Measurements from ENCODE around the gene ERVV-1.

ERVV-1 gene

GRCh38 chr19:53055117-53055516, 41.4 kb downstream of the ERVV-1 start:
- Histone ChIP-seq H3K9ac (ENCODE audit: low read depth, low read length, poor library complexity, severe bottlenecking) (no peak overlapping the region), H3K4me1 (ENCODE audit: insufficient read depth, low read length, poor library complexity, severe bottlenecking) (no peaks in the 10 kb centered on the region), H3K36me3 (ENCODE audit: insufficient read depth, low read length) (no peaks in the 10 kb centered on the region), H3K4me3 (ENCODE audit: low read length, poor library complexity, severe bottlenecking) (no peak overlapping the region), H3K9me2 (replicated peaks; ENCODE audit: low read depth, low read length) (no peaks in the 10 kb centered on the region), H3K4me2 (ENCODE audit: low read depth, low read length, poor library complexity, severe bottlenecking) (no peak overlapping the region), H3F3A (ENCODE audit: low read depth) (no peaks in the 10 kb centered on the region), H4K20me1 (ENCODE audit: insufficient read depth, low read length, poor library complexity, severe bottlenecking) (no peaks in the 10 kb centered on the region), H3K79me2 (ENCODE audit: insufficient read depth, low read length) (no peaks in the 10 kb centered on the region), H2AFZ (ENCODE audit: low read length) (no peak overlapping the region), H3K27me3 (ENCODE audit: insufficient read depth, low read length, poor library complexity, severe bottlenecking) (no peaks in the 10 kb centered on the region), H3K9me3 (ENCODE audit: insufficient read depth, low read depth, low read length) (no peaks in the 10 kb centered on the region)
- no peak for TF ChIP-seq EZH2phosphoT487 (IDR thresholded peaks at IDR 0.05; ENCODE audit: borderline replicate concordance)
- no peak for TF ChIP-seq CTCF (conservative IDR thresholded peaks at IDR 0.05; ENCODE audit: low read length)

- no peaks in the 10 kb centered on the region for H3K9me3 ChIP-seq (ENCODE audit: insufficient read depth, low read depth, low read length)
- H3F3A ChIP-seq (ENCODE audit: low read depth) = no peaks in the 10 kb centered on the region
- no peaks in the 10 kb centered on the region for H4K20me1 ChIP-seq (ENCODE audit: insufficient read depth, low read length, poor library complexity, severe bottlenecking)
- no peaks in the 10 kb centered on the region for H3K27me3 ChIP-seq (ENCODE audit: insufficient read depth, low read length, poor library complexity, severe bottlenecking)
- no peaks in the 10 kb centered on the region for H3K36me3 ChIP-seq (ENCODE audit: insufficient read depth, low read length)
- H3K4me2 ChIP-seq (ENCODE audit: low read depth, low read length, poor library complexity, severe bottlenecking) = no peak overlapping the region
- H3K4me1 ChIP-seq (ENCODE audit: insufficient read depth, low read length, poor library complexity, severe bottlenecking) = no peaks in the 10 kb centered on the region
- no peak overlapping the region for H3K9ac ChIP-seq (ENCODE audit: low read depth, low read length, poor library complexity, severe bottlenecking)
- H2AFZ ChIP-seq (ENCODE audit: low read length) = no peak overlapping the region
- no peak overlapping the region for H3K4me3 ChIP-seq (ENCODE audit: low read length, poor library complexity, severe bottlenecking)
- TF ChIP-seq EZH2phosphoT487 (IDR thresholded peaks at IDR 0.05; ENCODE audit: borderline replicate concordance) (no peak), CTCF (conservative IDR thresholded peaks at IDR 0.05; ENCODE audit: low read length) (no peak)
- H3K79me2 ChIP-seq (ENCODE audit: insufficient read depth, low read length) = no peaks in the 10 kb centered on the region
- no peaks in the 10 kb centered on the region for H3K9me2 ChIP-seq (replicated peaks; ENCODE audit: low read depth, low read length)
These were observed 44.3 kb downstream of the ERVV-1 start for GRCh38 chr19:53057904-53058580.
